Measurements from ENCODE around the gene CTSS.

DNA sequence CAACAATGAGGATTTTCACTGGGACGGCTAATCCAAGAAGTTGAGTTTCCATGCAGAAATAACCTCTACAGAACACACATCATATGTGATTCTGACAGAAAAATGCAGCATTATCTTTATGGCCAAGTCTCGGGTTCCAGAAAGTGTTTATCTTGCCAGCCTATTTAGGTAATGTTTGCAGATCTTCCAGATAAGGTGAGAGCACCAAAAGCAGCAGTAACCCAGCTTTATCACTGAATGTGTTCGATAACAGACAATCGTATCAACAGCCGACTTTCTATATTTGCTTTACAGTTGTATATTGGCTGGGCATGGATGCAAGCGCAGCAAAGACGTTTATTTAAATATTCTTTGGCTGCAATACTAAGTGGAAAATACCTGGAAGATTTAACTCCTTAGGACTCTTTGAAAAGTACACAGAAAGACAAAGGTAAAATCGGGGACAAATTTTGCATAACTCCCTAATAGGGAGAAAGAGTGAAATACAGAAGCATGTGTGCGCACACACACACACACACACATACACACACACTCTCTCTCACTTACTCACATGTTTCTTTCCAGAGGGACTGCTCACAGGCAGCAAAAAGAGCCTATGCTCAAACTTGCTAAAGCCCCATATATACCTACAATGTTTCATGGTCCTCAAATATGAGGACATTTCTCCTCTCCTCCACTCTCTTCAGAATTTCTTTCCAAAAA, 45.5 kb upstream of the CTSS start:
- TF ChIP-seq, protein P1, sequence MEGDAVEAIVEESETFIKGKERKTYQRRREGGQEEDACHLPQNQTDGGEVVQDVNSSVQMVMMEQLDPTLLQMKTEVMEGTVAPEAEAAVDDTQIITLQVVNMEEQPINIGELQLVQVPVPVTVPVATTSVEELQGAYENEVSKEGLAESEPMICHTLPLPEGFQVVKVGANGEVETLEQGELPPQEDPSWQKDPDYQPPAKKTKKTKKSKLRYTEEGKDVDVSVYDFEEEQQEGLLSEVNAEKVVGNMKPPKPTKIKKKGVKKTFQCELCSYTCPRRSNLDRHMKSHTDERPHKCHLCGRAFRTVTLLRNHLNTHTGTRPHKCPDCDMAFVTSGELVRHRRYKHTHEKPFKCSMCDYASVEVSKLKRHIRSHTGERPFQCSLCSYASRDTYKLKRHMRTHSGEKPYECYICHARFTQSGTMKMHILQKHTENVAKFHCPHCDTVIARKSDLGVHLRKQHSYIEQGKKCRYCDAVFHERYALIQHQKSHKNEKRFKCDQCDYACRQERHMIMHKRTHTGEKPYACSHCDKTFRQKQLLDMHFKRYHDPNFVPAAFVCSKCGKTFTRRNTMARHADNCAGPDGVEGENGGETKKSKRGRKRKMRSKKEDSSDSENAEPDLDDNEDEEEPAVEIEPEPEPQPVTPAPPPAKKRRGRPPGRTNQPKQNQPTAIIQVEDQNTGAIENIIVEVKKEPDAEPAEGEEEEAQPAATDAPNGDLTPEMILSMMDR (conservative IDR thresholded peaks at IDR 0.05 in 1 of 2, IDR thresholded peaks at IDR 0.05 in 1 of 2; ENCODE audit: extremely low read depth in 1 of 2, insufficient read depth in 1 of 2, low read depth in 1 of 2, low read length in 2 of 2), result no peak
- no peak for TF ChIP-seq EZH2 (IDR thresholded peaks at IDR 0.05; ENCODE audit: borderline replicate concordance, low read length)

All from mammary epithelial cell (primary cell).